Heart right ventricle (tissue), 16 donors: Measurements from ENCODE around the gene RASGRP4. TPM values are rescaled to one million over a fixed set of nuclear protein-coding genes. Genes with fewer than 3 reads are reported as not detected.

Source experiments
- ATAC-seq, 8 donors: fragments of 200-7000 bp; cut with Tn5 transposase; one replicate each; pipeline ENCODE4 v1.9.1; 2020; ENCODE audit warnings: mild to moderate bottlenecking in 8 of 8, moderate library complexity in 8 of 8, moderate number of reproducible peaks in 1 of 8
- DNase-seq, 2 donors: peaks; one replicate each; pipeline ENCODE4 v3.0.0-alpha.2; 2020
- H3K27ac ChIP-seq, 10 donors: fragments of 200-600 bp; sonication (generic) in 2 of 10; one replicate each; pipeline versions ENCODE4 v1.5.0 to v1.8.0; 2020 to 2022; ENCODE audit warnings: mild to moderate bottlenecking in 3 of 10
- H3K27me3 ChIP-seq, 7 donors: fragments of 200-600 bp; one replicate each; pipeline ENCODE4 v1.8.0; 2021 to 2022; ENCODE audit warnings: mild to moderate bottlenecking in 2 of 7
- H3K36me3 ChIP-seq, 9 donors: fragments of 200-600 bp; sonication (generic) in 1 of 9; one replicate each; pipeline versions ENCODE4 v1.5.0 to v1.8.0; 2020 to 2022; ENCODE audit warnings: mild to moderate bottlenecking in 2 of 9
- H3K4me1 ChIP-seq, 9 donors: fragments of 200-600 bp; sonication (generic) in 1 of 9; one replicate each; pipeline versions ENCODE4 v1.5.0 to v1.8.0; 2020 to 2022; ENCODE audit warnings: mild to moderate bottlenecking in 4 of 9
- H3K4me3 ChIP-seq, 10 donors: fragments of 200-600 bp; sonication (generic) in 2 of 10; one replicate each; pipeline versions ENCODE4 v1.5.0 to v1.8.0; 2020 to 2022; ENCODE audit warnings: mild to moderate bottlenecking in 7 of 10, moderate library complexity in 2 of 10
- H3K9me3 ChIP-seq, 11 donors: fragments of 200-600 bp in 10 of 11; sonication (generic) in 2 of 11; one replicate each; pipeline versions ENCODE4 v1.5.0 to v1.8.0; 2013 to 2022; ENCODE audit warnings: mild to moderate bottlenecking in 2 of 11, control low read depth in 1 of 11, moderate library complexity in 1 of 11
- WGBS, 2 donors: extraction: QIAGEN DNeasy Blood & Tissue Kit; methylation state at CpG; one replicate each; pipeline ENCODE4 v1.1.7; 2013; ENCODE audit warnings: inconsistent platforms in 1 of 2; 5-methylcytosine and 5-hydroxymethylcytosine counted together
- intact Hi-C, 10 donors: fragments of 100-400 bp; cut with DNase I; formaldehyde crosslinking; loops; one replicate each; pipeline versions ENCODE4 v1.11.1 to v1.14.2; 2022
- polyA plus RNA-seq, 2 donors: library from polyadenylated mRNA; stranded (reverse); fragments of 200-250 nt; gene quantifications; one replicate each; pipeline ENCODE4 v1.2.3, GENCODE V29; 2013
- total RNA-seq, 10 donors: library from RNA; stranded (reverse); fragmentation: NEBNext Ultra II Directional in 3 of 10; extraction: Animal tissue kit (Norgen Biotek cat#: 25700) in 3 of 10; gene quantifications; one replicate each; pipeline versions ENCODE4 v1.2.1 to v1.2.4, GENCODE V29; 2021 to 2023
- TF ChIP-seq, protein P1 (sequence below), 9 donors: fragments of 200-600 bp; sonication (generic) in 2 of 9; IDR thresholded peaks; one replicate each; pipeline versions ENCODE4 v1.5.0 to v1.8.0; 2021 to 2022; ENCODE audit warnings: antibody characterized with exemption in 9 of 9, mild to moderate bottlenecking in 5 of 9, moderate library complexity in 1 of 9
- donor health status: Arrhythmogenic right ventricular cardiomyopathy.
- donor health status: ischemic (EF 13 %, LVEDD 7.1; RV severe dilation, severe dysfunction).
- donor health status: healthy with polysubstance abuse.
- donor health status: DM: no; HTN: yes; CAD: no.
- donor health status: DM: no; HTN: no; CAD: no.
- donor health status: ischemic (EF 25% LVEDD 6.9; RV normal size, moderate dysfunction).
- donor health status: ischemic (EF 25% LVEDD 5.7; RV mildly dilated, moderate dysfunction).
- donor health status: healthy.
- donor health status: DM: yes; HTN: yes; CAD: no.
- donor health status: Ischemic cardiomyopathy.
- donor health status: ischemic (EF 35%, LVEDD 5.7; RV mildly dilated, moderate dysfunction).
- donor health status: nonischemic (EF 11% LVEDD 7.7; RV severe dilation, severe dysfunction).
- donor health status: DM: yes; HTN: yes; CAD: no.
- donor health status: PGD.
- donor health status: ischemic (EF 29% LVEDD 5.4; RV normal size, mild dysfunction).
- donor health status: nonischemic (EF 23%, LVEDD 6.1; RV moderate dilation, normal function).

RASGRP4 gene
- total and polyA plus RNA-seq, 12 donors: 0.42 to 3.5 (median 0.91) TPM

DNA sequence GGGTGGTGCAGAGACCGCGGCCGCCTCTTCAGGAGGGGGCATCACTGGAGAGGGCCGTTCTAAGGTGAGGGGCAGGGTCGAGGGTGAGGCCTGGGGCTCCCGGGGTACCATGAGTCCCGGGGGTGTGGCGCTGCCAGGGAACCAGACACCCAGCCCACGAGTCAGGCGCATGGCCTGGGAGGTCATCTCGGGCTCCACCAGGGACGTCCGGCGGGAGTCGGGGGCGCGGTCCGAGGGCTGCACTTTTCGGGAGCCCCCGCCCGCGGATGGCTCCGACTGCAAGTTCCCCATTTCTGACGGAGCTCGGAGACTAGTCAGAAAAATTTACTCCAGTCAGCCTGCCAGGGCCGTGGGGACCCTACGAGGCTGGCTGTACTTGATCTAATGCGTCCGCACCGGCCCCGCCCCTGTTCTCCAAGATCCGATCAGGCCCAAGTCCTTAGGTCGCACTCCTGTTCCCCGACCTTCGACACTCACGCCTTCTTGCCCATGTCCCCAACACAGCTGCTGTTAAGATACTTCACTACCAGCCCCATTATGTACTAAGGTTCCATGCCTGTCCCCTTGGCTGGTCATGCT is 39.0 kb downstream of the RASGRP4 start:
- DNase-seq (peak in 1 of 2 donors; percentile 28), ATAC-seq (peak in 5 of 8 donors; percentile 1 to 19 (median 3))
- WGBS, 2 donors: 13 to 15% methylated on average over 36 of the region's 36 CpGs
- Histone ChIP-seq H3K27me3 (peaks cover 0 to 63% (median 0%) of the 10 kb centered on the region in 7 donors), H3K36me3 (peaks cover 0 to 45% (median 22%) of the 10 kb centered on the region in 9 donors), H3K9me3 (no peaks in the 10 kb centered on the region), H3K4me3 (peak overlapping the region; percentile 33 to 64 (median 54)), H3K4me1 (peaks cover 15 to 47% (median 33%) of the 10 kb centered on the region in 9 donors), H3K27ac (peak overlapping the region in 3 of 10 donors; percentile 43 to 87 (median 52))
- intact Hi-C loops: no loop called here
- TF ChIP-seq, protein P1, sequence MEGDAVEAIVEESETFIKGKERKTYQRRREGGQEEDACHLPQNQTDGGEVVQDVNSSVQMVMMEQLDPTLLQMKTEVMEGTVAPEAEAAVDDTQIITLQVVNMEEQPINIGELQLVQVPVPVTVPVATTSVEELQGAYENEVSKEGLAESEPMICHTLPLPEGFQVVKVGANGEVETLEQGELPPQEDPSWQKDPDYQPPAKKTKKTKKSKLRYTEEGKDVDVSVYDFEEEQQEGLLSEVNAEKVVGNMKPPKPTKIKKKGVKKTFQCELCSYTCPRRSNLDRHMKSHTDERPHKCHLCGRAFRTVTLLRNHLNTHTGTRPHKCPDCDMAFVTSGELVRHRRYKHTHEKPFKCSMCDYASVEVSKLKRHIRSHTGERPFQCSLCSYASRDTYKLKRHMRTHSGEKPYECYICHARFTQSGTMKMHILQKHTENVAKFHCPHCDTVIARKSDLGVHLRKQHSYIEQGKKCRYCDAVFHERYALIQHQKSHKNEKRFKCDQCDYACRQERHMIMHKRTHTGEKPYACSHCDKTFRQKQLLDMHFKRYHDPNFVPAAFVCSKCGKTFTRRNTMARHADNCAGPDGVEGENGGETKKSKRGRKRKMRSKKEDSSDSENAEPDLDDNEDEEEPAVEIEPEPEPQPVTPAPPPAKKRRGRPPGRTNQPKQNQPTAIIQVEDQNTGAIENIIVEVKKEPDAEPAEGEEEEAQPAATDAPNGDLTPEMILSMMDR (IDR thresholded peaks at IDR 0.05): no peak

DNA sequence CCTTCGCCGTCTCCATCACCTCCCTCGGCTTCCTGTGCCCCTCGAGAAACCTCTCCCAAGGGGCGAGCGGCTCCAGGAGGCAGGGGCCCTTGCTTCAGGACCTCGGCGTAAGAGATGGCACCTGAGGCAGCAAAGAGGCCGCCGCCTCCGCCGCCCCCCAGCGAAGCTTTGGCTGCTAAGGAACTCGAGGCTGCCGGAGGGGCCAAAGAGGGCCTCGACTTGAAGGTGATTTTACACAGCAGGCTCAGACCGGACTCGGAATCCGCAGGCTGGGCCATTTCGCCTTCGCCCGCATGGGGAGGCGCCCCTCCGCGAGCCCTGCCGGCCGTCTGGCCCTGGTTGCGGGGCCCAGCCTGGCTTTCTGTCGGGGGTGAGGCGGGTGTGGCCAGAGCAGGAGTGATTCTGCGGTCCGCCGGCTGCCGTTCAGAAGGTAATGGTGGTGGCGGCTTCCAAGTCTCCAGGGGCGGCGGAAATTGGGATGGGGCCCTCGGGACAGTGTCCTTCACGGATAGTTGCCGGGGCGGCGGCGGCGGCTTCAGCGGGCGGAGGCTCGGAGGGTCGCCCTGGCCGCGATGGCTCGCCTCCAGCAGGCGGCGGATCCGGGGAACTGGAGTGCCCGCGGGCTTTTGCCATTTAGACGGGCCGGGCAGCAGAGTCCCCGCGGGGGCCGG is 39.6 kb downstream of the RASGRP4 start:
- Histone ChIP-seq H3K36me3 (peaks cover 0 to 51% (median 29%) of the 10 kb centered on the region in 9 donors), H3K4me3 (peak overlapping the region in 3 of 10 donors; percentile 57 to 64 (median 59)), H3K27me3 (peaks cover 0 to 57% (median 0%) of the 10 kb centered on the region in 7 donors), H3K4me1 (peaks cover 15 to 47% (median 33%) of the 10 kb centered on the region in 9 donors), H3K27ac (peak overlapping the region in 1 of 10 donors; percentile 87), H3K9me3 (no peaks in the 10 kb centered on the region)
- TF ChIP-seq, protein P1 (IDR thresholded peaks at IDR 0.05): no peak
- ATAC-seq (peak in 1 of 8 donors; percentile 4), DNase-seq (no peak)
- 52 to 56% methylated on average over 61 of the region's 61 CpGs for WGBS, 2 donors
- intact Hi-C loops: no loop called here

DNA sequence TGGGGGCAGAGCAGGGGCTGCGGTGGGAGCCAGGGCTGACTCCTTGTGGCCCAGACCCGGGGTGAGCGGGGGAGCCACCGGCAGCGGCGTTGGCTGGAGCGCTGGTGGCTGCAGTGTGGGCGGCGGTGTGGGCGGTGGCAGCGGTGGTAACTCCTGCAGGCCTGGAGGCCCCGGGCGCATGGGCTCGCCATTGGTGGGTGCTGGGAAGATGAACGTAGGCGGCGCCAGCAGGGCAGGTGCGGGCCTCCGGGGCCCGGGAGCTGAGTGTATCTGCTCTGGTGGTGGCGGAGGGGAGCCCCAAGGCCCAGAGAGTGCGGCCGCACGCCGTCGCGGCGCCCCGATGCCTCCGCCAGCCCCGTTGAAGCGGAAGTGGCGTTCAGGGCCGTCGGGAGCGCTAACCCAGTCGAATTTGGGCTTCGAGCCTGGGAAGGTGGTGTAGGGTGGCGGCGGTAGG is 40.2 kb downstream of the RASGRP4 start:
- Histone ChIP-seq H3K27ac (no peak overlapping the region), H3K36me3 (peaks cover 0 to 57% (median 35%) of the 10 kb centered on the region in 9 donors)
- 54 to 66% methylated on average over 33 to 40 of the region's 40 CpGs for WGBS, 2 donors

More for the DNA sequence above, 40.2 kb downstream of the RASGRP4 start:
- TF ChIP-seq, protein P1 (IDR thresholded peaks at IDR 0.05): no peak
- Histone ChIP-seq H3K9me3 (no peaks in the 10 kb centered on the region), H3K27me3 (peaks cover 0 to 55% (median 0%) of the 10 kb centered on the region in 7 donors), H3K4me1 (peaks cover 15 to 47% (median 33%) of the 10 kb centered on the region in 9 donors), H3K4me3 (no peak overlapping the region)
- ATAC-seq (no peak), DNase-seq (no peak)
- intact Hi-C loops: no loop called here
